ENCODE measurements around the gene CALN1. TPM values are rescaled to one million over a fixed set of nuclear protein-coding genes. Genes with fewer than 3 reads are reported as not detected.

CALN1 gene
- total RNA-seq, 4 donors from 2014 or later: 0.04 TPM; not detected in 3

- Histone ChIP-seq H3K36me3 (no peaks in the 10 kb centered on the region), H3K27ac (no peak overlapping the region), H3K4me3 (no peak overlapping the region), H3K9me3 (no peaks in the 10 kb centered on the region), H3K4me1 (no peaks in the 10 kb centered on the region), H3K27me3 (no peaks in the 10 kb centered on the region)
- ATAC-seq: no peak
- WGBS, 2 donors (ENCODE audit: low coverage in 1 of 2): 73 to 78% methylated on average over 4 of the region's 4 CpGs
- TF ChIP-seq POLR2AphosphoS5 (IDR thresholded peaks at IDR 0.05) (no peak), POLR2A (IDR thresholded peaks at IDR 0.05) (no peak), EP300 (IDR thresholded peaks at IDR 0.05) (no peak), CTCF (IDR thresholded peaks at IDR 0.05) (no peak)
Measured at GRCh38 chr7:72230281-72230680, 181.9 kb downstream of the CALN1 start.

- Histone ChIP-seq H3K36me3 (no peaks in the 10 kb centered on the region), H3K27me3 (no peaks in the 10 kb centered on the region), H3K4me3 (no peak overlapping the region), H3K27ac (no peak overlapping the region), H3K9me3 (peaks cover 0 to 8% (median 0%) of the 10 kb centered on the region in 3 donors), H3K4me1 (no peaks in the 10 kb centered on the region)
- no peak for TF ChIP-seq EP300 (IDR thresholded peaks at IDR 0.05)
- TF ChIP-seq POLR2A (IDR thresholded peaks at IDR 0.05): no peak
- TF ChIP-seq CTCF (IDR thresholded peaks at IDR 0.05): no peak
- no peak for TF ChIP-seq POLR2AphosphoS5 (IDR thresholded peaks at IDR 0.05)
- 46 to 63% methylated on average over 2 of the region's 2 CpGs for WGBS, 2 donors (ENCODE audit: low coverage in 1 of 2)
- no peak for ATAC-seq
Measured at GRCh38 chr7:72223351-72223750, 188.8 kb downstream of the CALN1 start.

GRCh38 chr7:72222136-72222535 lies 190.0 kb downstream of the CALN1 start:
- Histone ChIP-seq H3K27ac (no peak overlapping the region), H3K4me1 (no peaks in the 10 kb centered on the region), H3K4me3 (no peak overlapping the region), H3K36me3 (no peaks in the 10 kb centered on the region), H3K9me3 (peaks cover 0 to 8% (median 0%) of the 10 kb centered on the region in 3 donors), H3K27me3 (no peaks in the 10 kb centered on the region)
- WGBS, 2 donors (ENCODE audit: low coverage in 1 of 2): 90 to 100% methylated on average over 2 to 5 of the region's 5 CpGs
- no peak for ATAC-seq
- TF ChIP-seq POLR2AphosphoS5 (IDR thresholded peaks at IDR 0.05): no peak
- no peak for TF ChIP-seq CTCF (IDR thresholded peaks at IDR 0.05)
- no peak for TF ChIP-seq POLR2A (IDR thresholded peaks at IDR 0.05)
- TF ChIP-seq EP300 (IDR thresholded peaks at IDR 0.05): no peak

GRCh38 chr7:72219500-72219899 lies 192.6 kb downstream of the CALN1 start:
- WGBS, 2 donors (ENCODE audit: low coverage in 1 of 2): 92 to 93% methylated on average over 4 to 5 of the region's 7 CpGs
- Histone ChIP-seq H3K4me3 (no peak overlapping the region), H3K4me1 (no peaks in the 10 kb centered on the region), H3K27me3 (no peaks in the 10 kb centered on the region), H3K9me3 (peaks cover 0 to 8% (median 0%) of the 10 kb centered on the region in 3 donors), H3K27ac (no peak overlapping the region), H3K36me3 (no peaks in the 10 kb centered on the region)
- TF ChIP-seq EP300 (IDR thresholded peaks at IDR 0.05) (no peak), CTCF (IDR thresholded peaks at IDR 0.05) (no peak), POLR2A (IDR thresholded peaks at IDR 0.05) (no peak), POLR2AphosphoS5 (IDR thresholded peaks at IDR 0.05) (no peak)
- ATAC-seq: no peak

GRCh38 chr7:72217151-72217550 lies 195.0 kb downstream of the CALN1 start:
- Histone ChIP-seq H3K9me3 (no peaks in the 10 kb centered on the region), H3K4me1 (no peaks in the 10 kb centered on the region), H3K27ac (no peak overlapping the region), H3K4me3 (no peak overlapping the region), H3K36me3 (no peaks in the 10 kb centered on the region), H3K27me3 (peaks cover 3% of the 10 kb centered on the region)
- no peak for ATAC-seq
- TF ChIP-seq POLR2AphosphoS5 (IDR thresholded peaks at IDR 0.05) (no peak), EP300 (IDR thresholded peaks at IDR 0.05) (no peak), CTCF (IDR thresholded peaks at IDR 0.05) (no peak), POLR2A (IDR thresholded peaks at IDR 0.05) (no peak)
- 36 to 79% methylated on average over 3 to 4 of the region's 5 CpGs for WGBS, 2 donors (ENCODE audit: low coverage in 1 of 2)

All from gastroesophageal sphincter (tissue), 4 donors.